GM23338 (cell line): ENCODE data around the gene TMEM176B. TPM values are rescaled to one million over a fixed set of nuclear protein-coding genes. Genes with fewer than 3 reads are reported as not detected.

Experiments used
- ATAC-seq: fragments of 200-7000 bp; cut with Tn5 transposase; 3 replicates; pipeline ENCODE4 v1.9.1; 2020
- DNase-seq: peaks from one replicate; pipeline ENCODE4 v3.0.0-alpha.2; 2015; ENCODE audit warnings: low spot score
- H2AFZ ChIP-seq: fragments of 200-600 bp; sonication (generic); 2 replicates; pipeline ENCODE4 v1.8.0; 2016; ENCODE audit warnings: antibody characterized with exemption, mild to moderate bottlenecking, moderate library complexity
- H3F3A ChIP-seq: fragments of 200-600 bp; sonication (generic); replicated peaks from 2 replicates; pipeline ENCODE4 v1.8.0; 2017; ENCODE audit warnings: antibody characterized with exemption, mixed run types, low read depth
- H3K27ac ChIP-seq: fragments of 200-600 bp; sonication (generic); 2 replicates; pipeline ENCODE4 v1.6.1; 2016; ENCODE audit warnings: low read depth
- H3K27me3 ChIP-seq: fragments of 200-600 bp; sonication (generic); 2 replicates; pipeline ENCODE4 v1.8.0; 2016; ENCODE audit warnings: mild to moderate bottlenecking, mixed run types, moderate library complexity; ENCODE audit not compliant: insufficient read depth
- H3K36me3 ChIP-seq: fragments of 200-600 bp; sonication (generic); 2 replicates; pipeline ENCODE4 v1.8.0; 2016; ENCODE audit warnings: mild to moderate bottlenecking; ENCODE audit not compliant: insufficient read depth
- H3K4me1 ChIP-seq: fragments of 200-600 bp; sonication (generic); 2 replicates; pipeline ENCODE4 v1.8.0; 2016; ENCODE audit warnings: mild to moderate bottlenecking, moderate library complexity; ENCODE audit not compliant: insufficient read depth
- H3K4me2 ChIP-seq: fragments of 200-600 bp; sonication (generic); 2 replicates; pipeline ENCODE4 v1.7.1; 2017; ENCODE audit warnings: mixed run types
- H3K4me3 ChIP-seq: fragments of 200-600 bp; sonication (generic); 2 replicates; pipeline ENCODE4 v1.6.1; 2016; ENCODE audit warnings: mixed run types
- H3K79me2 ChIP-seq: fragments of 200-600 bp; sonication (generic); replicated peaks from 2 replicates; pipeline ENCODE4 v1.8.0; 2017; ENCODE audit warnings: mild to moderate bottlenecking; ENCODE audit not compliant: insufficient read depth
- H3K9me2 ChIP-seq: fragments of 200-600 bp; sonication (generic); 2 replicates; pipeline ENCODE4 v1.8.0; 2017; ENCODE audit not compliant: insufficient read depth
- H4K20me1 ChIP-seq: fragments of 200-600 bp; sonication (generic); replicated peaks from 2 replicates; pipeline ENCODE4 v1.8.0; 2017; ENCODE audit warnings: mild to moderate bottlenecking; ENCODE audit not compliant: insufficient read depth
- H3K27ac Mint-ChIP-seq: 2 replicates; pipeline ENCODE4 v1.8.0; 2020; ENCODE audit warnings: inconsistent platforms, mild to moderate bottlenecking, moderate library complexity, mixed read lengths
- H3K27me3 Mint-ChIP-seq: 3 replicates; pipeline ENCODE4 v1.8.0; 2022; ENCODE audit warnings: low read depth, mild to moderate bottlenecking, moderate library complexity, mixed read lengths, inconsistent platforms; ENCODE audit not compliant: insufficient read depth, poor library complexity
- H3K36me3 Mint-ChIP-seq: 3 replicates; pipeline ENCODE4 v1.8.0; 2021; ENCODE audit warnings: low read depth, mild to moderate bottlenecking, inconsistent platforms, moderate library complexity, mixed read lengths
- H3K4me1 Mint-ChIP-seq: 3 replicates; pipeline ENCODE4 v1.8.0; 2020; ENCODE audit warnings: mild to moderate bottlenecking, inconsistent platforms, mixed read lengths
- H3K4me3 Mint-ChIP-seq: 3 replicates; pipeline ENCODE4 v1.8.0; 2021; ENCODE audit warnings: moderate library complexity, mild to moderate bottlenecking, inconsistent platforms, mixed read lengths
- H3K9me3 Mint-ChIP-seq: 3 replicates; pipeline ENCODE4 v1.8.0; 2020; ENCODE audit warnings: moderate library complexity, mild to moderate bottlenecking, inconsistent platforms, mixed read lengths
- EZH2 ChIP-seq: fragments of 200-600 bp; sonication (generic); IDR thresholded peaks from one replicate; pipeline ENCODE4 v1.8.0; 2017; ENCODE audit warnings: antibody characterized with exemption, mild to moderate bottlenecking, low read depth; ENCODE audit not compliant: unreplicated experiment
- JUNB ChIP-seq: IDR thresholded peaks from one replicate; pipeline ENCODE4 v1.6.1; 2016; ENCODE audit warnings: antibody characterized with exemption; ENCODE audit not compliant: unreplicated experiment
- NANOG ChIP-seq: IDR thresholded peaks from 2 replicates; pipeline ENCODE4 v1.6.1; 2016; ENCODE audit warnings: antibody characterized with exemption, borderline replicate concordance
- POLR2AphosphoS5 ChIP-seq: IDR thresholded peaks from 2 replicates; pipeline ENCODE4 v1.6.1; 2016; ENCODE audit warnings: antibody characterized with exemption, low read depth
- ZNF114 ChIP-seq: fragments of 250-450 bp; sonication (Bioruptor Pico); IDR thresholded peaks from 2 replicates; pipeline ENCODE4 v1.5.0; 2020; ENCODE audit warnings: mild to moderate bottlenecking, moderate library complexity
- ZNF331 ChIP-seq: fragments of 250-450 bp; sonication (Bioruptor Pico); IDR thresholded peaks from 2 replicates; pipeline ENCODE4 v1.5.0; 2020; ENCODE audit warnings: low read depth, mild to moderate bottlenecking, moderate library complexity
- polyA plus RNA-seq: library from polyadenylated mRNA; unstranded; fragments of >200 nt; fragmentation: Nextera tagmentation; extraction: Ambion mirVana; gene quantifications from 2 replicates; pipeline ENCODE4 v1.2.1, GENCODE V29; 2016
- total RNA-seq: library from RNA; depleted of rRNA; stranded (reverse); fragments of >200 nt; shearing (Covaris generic); gene quantifications from 2 replicates; pipeline ENCODE4 v1.2.3, GENCODE V29; 2014
- TF ChIP-seq, protein P1 (sequence below), 2 experiments: fragments of 200-600 bp in 1 of 2; sonication (generic) in 1 of 2; conservative IDR thresholded peaks; 2 replicates each; pipeline versions ENCODE4 v1.5.1 to v1.6.1; 2016 to 2017; ENCODE audit warnings: antibody characterized with exemption in 2 of 2, low read depth in 2 of 2, mild to moderate bottlenecking in 2 of 2, moderate library complexity in 1 of 2
- TF ChIP-seq, protein P2 (sequence below): IDR thresholded peaks from one replicate; pipeline ENCODE4 v1.6.1; 2018; ENCODE audit warnings: antibody characterized with exemption; ENCODE audit not compliant: unreplicated experiment

The TMEM176B gene
- total and polyA plus RNA-seq, 2 experiments from 2014 or later, result 0.35 to 0.42 TPM

DNA sequence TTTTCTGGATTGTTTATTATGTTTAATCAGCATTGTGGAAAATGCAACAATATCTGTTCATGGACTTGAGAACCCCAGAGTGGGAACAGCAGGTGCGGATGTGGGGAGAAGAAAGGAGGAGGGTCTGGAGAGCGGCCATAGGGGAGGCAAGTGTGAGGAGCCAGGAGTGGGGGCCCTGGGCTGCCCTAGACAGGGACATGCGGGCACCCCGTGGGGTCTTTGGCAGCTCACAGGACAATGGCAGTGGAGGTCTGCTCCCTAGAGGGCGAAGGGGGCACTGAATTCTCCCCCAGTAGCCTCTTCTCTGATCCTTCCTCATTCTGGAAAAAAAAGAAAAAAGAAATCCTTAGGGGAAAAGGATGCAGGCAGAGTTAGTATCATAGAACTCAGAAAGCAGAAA lies 8.9 kb downstream of the TMEM176B start:
- Mint-ChIP-seq H3K4me3 (no peak overlapping the region), H3K27ac (no peak overlapping the region)
- peaks cover 7% of the 10 kb centered on the region; the same call in 1 of the 2 replicates for H3K27me3 ChIP-seq

DNA sequence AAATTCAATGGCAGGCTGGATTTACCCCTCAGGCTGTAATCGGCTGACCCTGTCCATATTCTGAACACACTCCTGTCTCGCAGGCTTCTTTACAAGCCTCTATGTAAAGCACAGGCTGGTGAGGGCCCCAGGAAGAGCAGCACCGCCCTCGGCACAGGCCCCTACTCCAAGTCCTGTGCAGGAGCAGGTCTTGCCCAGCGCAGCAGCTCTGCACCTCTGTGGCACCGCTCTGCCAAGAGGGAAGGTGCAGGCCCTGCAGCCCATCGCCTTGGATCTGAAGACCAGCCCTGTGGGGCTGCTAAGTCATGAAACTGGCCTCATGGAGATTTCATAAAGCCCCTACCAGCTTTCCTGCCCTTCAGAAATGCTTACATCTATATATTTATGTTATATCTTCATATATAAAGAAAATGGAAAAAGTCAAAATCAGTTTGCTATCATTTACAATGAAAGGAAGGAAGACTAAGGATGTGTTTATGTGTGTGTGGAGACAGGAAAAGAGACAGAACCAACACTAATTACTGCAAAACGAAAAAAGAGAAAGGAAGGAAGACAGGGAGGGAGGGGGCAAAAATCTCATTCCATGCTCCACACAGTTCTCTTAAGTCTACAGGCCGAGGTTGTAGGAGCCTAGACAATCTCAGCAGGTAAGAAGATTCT lies 9.6 kb downstream of the TMEM176B start:
- Mint-ChIP-seq H3K27me3 (no peaks in the 10 kb centered on the region), H3K4me1 (peaks cover 5% of the 10 kb centered on the region), H3K36me3 (no peaks in the 10 kb centered on the region), H3K27ac (no peak overlapping the region), H3K4me3 (no peak overlapping the region), H3K9me3 (no peaks in the 10 kb centered on the region; the same call in 2 of the 3 replicates)
- no peak overlapping the region for H3K27ac ChIP-seq
- TF ChIP-seq, protein P1, sequence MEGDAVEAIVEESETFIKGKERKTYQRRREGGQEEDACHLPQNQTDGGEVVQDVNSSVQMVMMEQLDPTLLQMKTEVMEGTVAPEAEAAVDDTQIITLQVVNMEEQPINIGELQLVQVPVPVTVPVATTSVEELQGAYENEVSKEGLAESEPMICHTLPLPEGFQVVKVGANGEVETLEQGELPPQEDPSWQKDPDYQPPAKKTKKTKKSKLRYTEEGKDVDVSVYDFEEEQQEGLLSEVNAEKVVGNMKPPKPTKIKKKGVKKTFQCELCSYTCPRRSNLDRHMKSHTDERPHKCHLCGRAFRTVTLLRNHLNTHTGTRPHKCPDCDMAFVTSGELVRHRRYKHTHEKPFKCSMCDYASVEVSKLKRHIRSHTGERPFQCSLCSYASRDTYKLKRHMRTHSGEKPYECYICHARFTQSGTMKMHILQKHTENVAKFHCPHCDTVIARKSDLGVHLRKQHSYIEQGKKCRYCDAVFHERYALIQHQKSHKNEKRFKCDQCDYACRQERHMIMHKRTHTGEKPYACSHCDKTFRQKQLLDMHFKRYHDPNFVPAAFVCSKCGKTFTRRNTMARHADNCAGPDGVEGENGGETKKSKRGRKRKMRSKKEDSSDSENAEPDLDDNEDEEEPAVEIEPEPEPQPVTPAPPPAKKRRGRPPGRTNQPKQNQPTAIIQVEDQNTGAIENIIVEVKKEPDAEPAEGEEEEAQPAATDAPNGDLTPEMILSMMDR (conservative IDR thresholded peaks at IDR 0.05; ENCODE audit: low read depth in 2 of 2), result no peak
- TF ChIP-seq NANOG, result no peak
- TF ChIP-seq POLR2AphosphoS5, result no peak
- no peak for TF ChIP-seq ZNF331
- TF ChIP-seq EZH2, result no peak
- peaks cover 5% of the 10 kb centered on the region; the same call in 1 of the 2 replicates for H3K27me3 ChIP-seq
- DNase-seq (no peak), ATAC-seq (no peak)
- no peaks in the 10 kb centered on the region for H3K4me1 ChIP-seq
- H3F3A ChIP-seq, result no peaks in the 10 kb centered on the region
- no peaks in the 10 kb centered on the region for H3K79me2 ChIP-seq
- H3K4me3 ChIP-seq, result no peak overlapping the region
- no peak overlapping the region for H3K4me2 ChIP-seq
- H2AFZ ChIP-seq, result no peak overlapping the region
- H3K9me2 ChIP-seq, result no peaks in the 10 kb centered on the region
- H4K20me1 ChIP-seq, result no peaks in the 10 kb centered on the region; the same call in 1 of the 2 replicates
- no peaks in the 10 kb centered on the region for H3K36me3 ChIP-seq

More for the DNA sequence above, 8.9 kb downstream of the TMEM176B start:
- ATAC-seq (peak; percentile 70), DNase-seq (peak; percentile 27)
- Histone ChIP-seq H3K79me2 (no peaks in the 10 kb centered on the region), H3K4me2 (no peak overlapping the region), H3K4me3 (no peak overlapping the region), H2AFZ (no peak overlapping the region), H3F3A (no peaks in the 10 kb centered on the region), H3K9me2 (no peaks in the 10 kb centered on the region), H3K36me3 (no peaks in the 10 kb centered on the region), H4K20me1 (no peaks in the 10 kb centered on the region), H3K27ac (no peak overlapping the region), H3K4me1 (no peaks in the 10 kb centered on the region)
- TF ChIP-seq EZH2, result no peak
- TF ChIP-seq JUNB, result no peak
- TF ChIP-seq ZNF114 (CRISPR knock-in tag), result no peak
- H3K9me3 Mint-ChIP-seq, result no peaks in the 10 kb centered on the region; the same call in 2 of the 3 replicates
- H3K4me1 Mint-ChIP-seq, result peaks cover 5% of the 10 kb centered on the region
- peaks cover under 1% of the 10 kb centered on the region for H3K27me3 Mint-ChIP-seq
- H3K36me3 Mint-ChIP-seq, result no peaks in the 10 kb centered on the region

DNA sequence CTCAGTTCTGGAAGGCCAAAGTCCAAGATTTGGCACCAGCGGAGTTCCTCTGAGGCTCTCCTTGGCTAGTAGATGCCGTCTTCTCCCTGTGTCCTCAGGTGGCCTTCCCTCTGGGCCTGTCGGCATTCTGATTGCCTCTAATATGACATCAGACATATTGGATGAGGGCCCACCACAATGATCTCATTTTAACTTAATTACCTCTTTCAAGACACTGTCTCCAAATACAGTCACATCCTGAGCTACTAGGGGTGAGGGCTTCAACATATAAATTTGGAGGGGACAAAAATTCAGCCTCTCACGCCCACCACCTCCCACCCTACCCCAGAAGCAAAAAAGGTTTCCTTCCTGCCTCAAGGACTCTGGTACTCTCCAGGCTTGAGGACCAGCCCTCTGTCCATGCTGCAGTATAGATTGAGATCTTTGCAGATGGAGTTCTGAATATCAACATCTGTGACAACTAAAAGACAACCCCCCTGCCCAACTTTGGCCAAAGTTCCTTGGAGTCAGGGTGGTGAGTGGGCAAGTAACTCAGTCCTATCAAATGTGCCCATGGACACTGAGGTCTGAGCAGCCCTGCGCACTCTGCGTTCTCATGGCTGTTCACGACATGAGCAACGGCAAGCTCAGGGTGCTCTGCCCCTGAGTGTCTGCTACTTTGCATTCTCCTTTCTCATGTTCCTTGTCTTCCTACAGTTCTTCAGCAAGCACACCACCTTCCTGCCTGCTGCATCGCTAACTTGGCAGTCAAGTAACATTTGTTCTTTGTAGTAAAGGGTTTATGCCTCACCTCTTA lies 11.5 kb downstream of the TMEM176B start:
- H3K27ac Mint-ChIP-seq, result no peak overlapping the region
- H3K36me3 ChIP-seq, result no peaks in the 10 kb centered on the region
- H3F3A ChIP-seq, result no peaks in the 10 kb centered on the region
- H3K27me3 ChIP-seq, result no peaks in the 10 kb centered on the region
- H3K4me1 Mint-ChIP-seq, result peaks cover 5% of the 10 kb centered on the region
- no peak overlapping the region for H3K27ac ChIP-seq
- H3K4me1 ChIP-seq, result no peaks in the 10 kb centered on the region
- peaks cover 2% of the 10 kb centered on the region for H3K27me3 Mint-ChIP-seq
- no peak overlapping the region for H3K4me3 ChIP-seq
- no peaks in the 10 kb centered on the region; the same call in 2 of the 3 replicates for H3K9me3 Mint-ChIP-seq
- H3K36me3 Mint-ChIP-seq, result no peaks in the 10 kb centered on the region
- DNase-seq (no peak), ATAC-seq (no peak)
- H3K4me2 ChIP-seq, result no peak overlapping the region
- no peak overlapping the region for H3K4me3 Mint-ChIP-seq
- no peak overlapping the region for H2AFZ ChIP-seq
- no peaks in the 10 kb centered on the region for H3K79me2 ChIP-seq
- H4K20me1 ChIP-seq, result no peaks in the 10 kb centered on the region; the same call in 1 of the 2 replicates
- H3K9me2 ChIP-seq, result no peaks in the 10 kb centered on the region
- no peak for TF ChIP-seq POLR2AphosphoS5
- TF ChIP-seq, protein P2, sequence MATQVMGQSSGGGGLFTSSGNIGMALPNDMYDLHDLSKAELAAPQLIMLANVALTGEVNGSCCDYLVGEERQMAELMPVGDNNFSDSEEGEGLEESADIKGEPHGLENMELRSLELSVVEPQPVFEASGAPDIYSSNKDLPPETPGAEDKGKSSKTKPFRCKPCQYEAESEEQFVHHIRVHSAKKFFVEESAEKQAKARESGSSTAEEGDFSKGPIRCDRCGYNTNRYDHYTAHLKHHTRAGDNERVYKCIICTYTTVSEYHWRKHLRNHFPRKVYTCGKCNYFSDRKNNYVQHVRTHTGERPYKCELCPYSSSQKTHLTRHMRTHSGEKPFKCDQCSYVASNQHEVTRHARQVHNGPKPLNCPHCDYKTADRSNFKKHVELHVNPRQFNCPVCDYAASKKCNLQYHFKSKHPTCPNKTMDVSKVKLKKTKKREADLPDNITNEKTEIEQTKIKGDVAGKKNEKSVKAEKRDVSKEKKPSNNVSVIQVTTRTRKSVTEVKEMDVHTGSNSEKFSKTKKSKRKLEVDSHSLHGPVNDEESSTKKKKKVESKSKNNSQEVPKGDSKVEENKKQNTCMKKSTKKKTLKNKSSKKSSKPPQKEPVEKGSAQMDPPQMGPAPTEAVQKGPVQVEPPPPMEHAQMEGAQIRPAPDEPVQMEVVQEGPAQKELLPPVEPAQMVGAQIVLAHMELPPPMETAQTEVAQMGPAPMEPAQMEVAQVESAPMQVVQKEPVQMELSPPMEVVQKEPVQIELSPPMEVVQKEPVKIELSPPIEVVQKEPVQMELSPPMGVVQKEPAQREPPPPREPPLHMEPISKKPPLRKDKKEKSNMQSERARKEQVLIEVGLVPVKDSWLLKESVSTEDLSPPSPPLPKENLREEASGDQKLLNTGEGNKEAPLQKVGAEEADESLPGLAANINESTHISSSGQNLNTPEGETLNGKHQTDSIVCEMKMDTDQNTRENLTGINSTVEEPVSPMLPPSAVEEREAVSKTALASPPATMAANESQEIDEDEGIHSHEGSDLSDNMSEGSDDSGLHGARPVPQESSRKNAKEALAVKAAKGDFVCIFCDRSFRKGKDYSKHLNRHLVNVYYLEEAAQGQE, result no peak
- TF ChIP-seq, protein P1 (conservative IDR thresholded peaks at IDR 0.05; ENCODE audit: low read depth in 2 of 2), result no peak
- TF ChIP-seq NANOG, result no peak
